ENCODE results near the gene P2RX7.

The P2RX7 gene

GRCh38 chr12:121132601-121133481 lies at the start of gene P2RX7:
Gene P2RX7, plus strand, starts transcription at chr12:121132876. Its CDS starts 95 bp downstream, at chr12:121132971.
- peak; percentile 45 for DNase-seq (ENCODE audit: low read depth)

- DNase-seq (ENCODE audit: low read depth) = no peak
These were observed 48.4 kb upstream of the P2RX7 start for GRCh38 chr12:121084229-121084628.

DNA sequence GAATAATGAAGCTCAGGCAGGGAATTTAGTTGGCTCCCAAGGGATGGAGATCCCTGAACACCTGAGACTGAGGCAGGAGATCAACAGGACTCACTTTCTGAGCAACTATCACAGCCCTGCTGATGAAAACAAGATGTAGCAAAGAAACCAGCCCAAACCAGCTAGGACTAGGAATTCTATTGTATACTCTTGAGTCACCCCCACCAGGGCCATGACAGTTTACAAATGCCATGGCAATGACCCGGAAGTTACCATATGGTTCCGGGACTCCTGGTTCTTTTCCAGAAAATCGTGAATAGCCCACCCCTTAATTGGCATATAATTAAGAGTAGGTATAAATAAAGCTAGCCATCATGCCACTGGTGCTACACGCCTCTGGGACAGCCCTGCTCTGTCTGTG lies 47.6 kb upstream of the P2RX7 start:
- no peak for DNase-seq (ENCODE audit: low read depth)

GRCh38 chr12:121085506-121086353 lies 46.9 kb upstream of the P2RX7 start:
- DNase-seq (ENCODE audit: low read depth) = no peak

- no peak for DNase-seq (ENCODE audit: low read depth)
These were observed 45.8 kb upstream of the P2RX7 start for GRCh38 chr12:121086781-121087295.

DNA sequence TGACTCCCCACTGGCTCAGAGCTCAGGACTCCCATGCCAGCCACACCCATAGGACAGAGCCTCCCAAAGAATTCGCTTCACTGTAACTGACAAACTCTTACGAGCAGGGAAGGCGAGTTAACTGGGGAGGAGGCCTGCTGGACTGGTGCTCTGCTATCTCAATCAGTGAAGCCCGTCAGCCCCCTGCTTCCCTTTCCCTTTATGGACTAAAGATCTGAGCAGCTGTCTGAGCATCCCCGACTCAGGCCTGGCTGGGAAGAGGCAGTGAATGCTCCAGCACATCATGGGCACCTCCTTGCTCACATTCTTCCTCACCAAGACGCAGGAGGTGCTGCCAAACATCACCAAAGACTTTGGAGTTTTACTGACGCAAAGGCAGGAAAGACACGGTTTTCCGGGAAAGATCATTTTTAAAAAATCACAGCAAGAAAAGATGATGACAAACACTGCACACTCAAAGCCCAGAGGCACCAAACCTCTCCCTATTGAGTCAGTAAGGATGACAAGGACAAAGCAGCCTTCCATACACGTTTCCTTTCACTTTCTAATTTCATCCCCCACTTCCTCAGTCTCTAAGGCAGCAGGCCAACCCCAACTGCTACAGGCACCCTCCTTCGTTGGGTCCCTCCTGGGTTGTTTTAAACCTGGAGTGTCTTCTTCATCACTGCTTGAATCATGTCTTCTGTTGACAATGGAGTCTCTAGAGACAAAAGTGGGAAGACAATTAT lies 45.0 kb upstream of the P2RX7 start:
- no peak for DNase-seq (ENCODE audit: low read depth)

GRCh38 chr12:121088195-121088585 lies 44.5 kb upstream of the P2RX7 start:
- DNase-seq (ENCODE audit: low read depth) = no peak

GRCh38 chr12:121089031-121089812 lies 43.5 kb upstream of the P2RX7 start:
- no peak for DNase-seq (ENCODE audit: low read depth)

GRCh38 chr12:121089813-121090430 lies 42.8 kb upstream of the P2RX7 start:
- no peak for DNase-seq (ENCODE audit: low read depth)

DNA sequence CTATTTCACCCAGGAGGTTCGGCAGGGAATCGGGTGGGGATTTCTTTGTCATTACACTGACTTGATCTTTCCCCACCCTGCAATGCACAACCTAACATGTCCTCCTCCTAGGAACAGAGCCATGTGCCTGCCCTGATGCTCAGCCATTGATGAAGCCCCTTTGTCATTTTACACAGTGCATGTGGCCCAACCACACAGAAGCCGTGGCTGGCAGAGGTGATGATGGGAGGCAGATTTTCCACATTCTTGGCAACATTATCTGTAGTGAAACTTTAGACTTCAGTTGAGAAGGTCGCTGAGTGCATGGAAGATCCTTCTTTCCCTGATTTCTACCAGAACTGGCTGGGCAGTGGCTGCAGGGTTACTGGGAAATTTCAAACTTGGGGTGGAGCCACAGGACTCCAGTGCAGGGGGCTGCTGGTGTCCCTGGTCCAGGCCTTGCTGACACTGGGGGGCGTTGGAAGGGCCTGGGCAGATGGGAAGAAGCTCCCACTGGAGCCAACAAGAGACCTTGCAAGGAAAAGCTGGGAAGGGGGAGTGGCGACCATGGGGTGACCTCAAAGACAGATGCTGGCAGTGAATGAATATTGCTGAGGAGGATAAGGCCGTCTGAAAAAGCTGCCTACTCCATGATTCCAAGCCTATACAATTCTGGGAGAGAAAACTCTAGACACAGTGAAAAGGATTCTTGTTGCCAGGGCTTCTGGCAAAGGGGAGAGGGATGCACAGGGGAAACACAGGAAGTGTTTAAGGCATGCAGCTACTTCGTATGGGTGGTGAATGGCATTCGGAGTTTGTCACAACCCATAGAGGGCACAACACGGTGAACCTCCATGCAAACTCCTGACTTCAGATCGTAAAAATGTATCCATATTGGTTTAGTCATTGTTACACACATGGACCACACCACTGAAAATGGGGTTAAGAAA lies 41.8 kb upstream of the P2RX7 start:
- DNase-seq (ENCODE audit: low read depth) = no peak

GRCh38 chr12:121092034-121092433 lies 40.6 kb upstream of the P2RX7 start:
- no peak for DNase-seq (ENCODE audit: low read depth)

DNA sequence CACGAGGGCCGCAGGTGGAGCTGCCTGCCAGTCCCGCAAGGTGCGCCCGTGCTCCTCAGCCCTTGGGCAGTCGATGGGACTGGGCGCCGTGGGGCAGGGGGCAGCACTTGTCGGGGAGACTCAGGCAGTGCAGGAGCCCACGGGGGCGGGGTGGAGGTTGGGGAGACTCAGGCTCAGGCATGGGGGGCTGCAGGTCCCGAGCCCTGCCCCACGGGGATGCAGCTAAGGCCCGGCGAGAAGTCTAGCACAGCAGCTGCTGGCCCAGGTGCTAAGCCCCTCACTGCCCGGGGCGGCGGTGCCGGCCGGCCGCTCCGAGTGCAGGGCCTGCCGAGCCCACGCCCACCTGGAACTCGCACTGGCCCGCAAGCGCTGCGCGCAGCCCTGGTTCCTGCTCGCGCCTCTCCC lies 39.2 kb upstream of the P2RX7 start:
- no peak for DNase-seq (ENCODE audit: low read depth)

GRCh38 chr12:121095544-121096198 lies 37.0 kb upstream of the P2RX7 start:
- DNase-seq (ENCODE audit: low read depth) = peak; percentile 17

- no peak for DNase-seq (ENCODE audit: low read depth)
These were observed 36.4 kb upstream of the P2RX7 start for GRCh38 chr12:121096199-121096798.

DNA sequence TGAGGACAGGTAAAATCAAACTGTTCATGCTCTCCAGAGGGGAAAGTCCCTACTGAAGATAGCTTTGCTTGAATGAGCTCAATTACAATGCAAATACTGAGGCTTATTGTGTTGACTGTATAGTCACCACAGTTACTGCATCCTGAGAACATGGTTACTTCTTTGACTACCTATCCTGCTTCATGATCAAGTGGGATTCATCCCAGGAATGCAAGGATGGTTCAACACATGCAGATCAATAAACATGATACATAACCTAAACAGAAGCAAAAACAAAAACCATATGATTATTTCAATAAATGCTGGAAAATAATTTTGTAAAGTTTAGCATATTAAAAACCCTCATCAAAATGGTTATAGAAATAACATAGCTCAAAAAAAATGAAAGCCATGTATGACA lies 32.9 kb upstream of the P2RX7 start:
- no peak for DNase-seq (ENCODE audit: low read depth)

DNA sequence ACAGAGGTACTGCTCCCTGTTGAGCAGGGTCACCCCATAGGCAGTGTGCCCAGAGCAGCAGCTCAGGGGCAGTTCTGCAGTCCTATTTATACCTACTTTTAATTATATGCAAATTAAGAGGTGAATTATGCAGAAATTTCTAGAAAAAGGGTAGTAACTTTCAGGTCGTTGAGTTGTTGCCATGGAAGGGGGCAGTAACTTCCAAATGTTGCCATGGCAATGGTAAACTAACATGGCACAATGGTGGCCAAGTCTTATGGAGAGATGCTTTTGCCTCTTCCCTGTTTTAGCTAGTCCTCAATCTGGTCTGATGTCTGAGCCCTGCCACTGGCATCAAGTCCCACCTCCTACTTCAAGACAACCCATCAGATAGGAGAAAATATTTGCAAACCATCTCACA lies 30.4 kb upstream of the P2RX7 start:
- no peak for DNase-seq (ENCODE audit: low read depth)

DNA sequence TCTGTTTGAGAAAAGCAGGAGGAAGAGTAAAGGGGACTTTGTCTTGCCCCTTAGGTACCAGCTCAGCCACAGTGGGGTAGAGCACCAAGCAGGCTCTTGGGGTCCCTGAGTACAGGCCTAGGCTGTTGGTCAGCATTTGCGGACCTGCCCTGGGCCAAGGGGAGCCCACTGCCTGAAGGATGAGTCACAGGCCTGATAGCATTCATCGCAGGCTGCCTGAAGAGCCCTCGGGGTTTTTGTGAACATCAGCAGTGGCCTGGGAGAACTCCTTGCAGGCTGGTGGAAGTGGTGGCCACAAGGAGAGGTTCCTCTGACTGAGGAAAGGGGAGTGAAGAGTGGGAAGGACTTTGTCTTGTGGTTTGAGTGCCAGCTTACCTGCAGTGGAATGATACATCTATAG lies 25.0 kb upstream of the P2RX7 start:
- DNase-seq (ENCODE audit: low read depth) = no peak

DNA sequence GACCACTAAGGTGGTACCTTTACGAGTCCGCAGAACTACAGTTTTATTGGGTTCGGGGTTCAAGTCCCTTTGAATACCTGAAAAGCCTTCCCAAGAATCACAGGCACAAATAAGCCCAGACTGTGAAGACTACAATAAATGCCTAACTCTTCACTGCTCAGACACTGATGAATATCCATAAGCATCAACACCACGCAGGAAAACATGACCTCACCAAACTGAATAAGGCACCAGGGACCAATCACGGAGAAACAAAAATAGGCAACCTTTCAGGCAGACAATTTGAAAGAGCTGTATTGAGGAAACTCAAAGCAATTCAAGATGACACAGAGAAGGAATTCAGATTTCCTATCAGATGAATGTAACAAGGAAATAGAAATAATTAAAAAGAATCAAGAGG lies 24.2 kb upstream of the P2RX7 start:
- DNase-seq (ENCODE audit: low read depth) = no peak
